DND-41 (cell line): Measurements from ENCODE around the gene ERGIC3.

Experiments used
- ATAC-seq: fragments of 200-7000 bp; cut with Tn5 transposase; 3 replicates; pipeline ENCODE4 v1.9.1; 2021; ENCODE audit warnings: low read depth; ENCODE audit not compliant: insufficient read depth
- DNase-seq: peaks from one replicate; pipeline ENCODE4 v3.0.0-alpha.2; 2020
- H2AFZ ChIP-seq: 2 replicates; pipeline ENCODE4 v1.6.0; 2012; ENCODE audit warnings: low read depth, low read length
- H3K27ac ChIP-seq: 2 replicates; pipeline ENCODE4 v1.5.1; 2012; ENCODE audit warnings: low read length, inconsistent platforms
- H3K27me3 ChIP-seq: fragments of 200-600 bp; sonication (generic); 2 replicates; pipeline ENCODE4 v1.6.0; 2012; ENCODE audit warnings: low read length, mild to moderate bottlenecking, inconsistent platforms; ENCODE audit not compliant: insufficient read depth, poor library complexity
- H3K36me3 ChIP-seq: 2 replicates; pipeline ENCODE4 v1.5.1; 2012; ENCODE audit warnings: low read length, inconsistent platforms; ENCODE audit not compliant: insufficient read depth
- H3K4me1 ChIP-seq: 2 replicates; pipeline ENCODE4 v1.5.1; 2012; ENCODE audit warnings: mild to moderate bottlenecking, low read length; ENCODE audit not compliant: insufficient read depth
- H3K4me2 ChIP-seq: 2 replicates; pipeline ENCODE4 v1.6.0; 2012; ENCODE audit warnings: mild to moderate bottlenecking, moderate library complexity, low read length, inconsistent platforms; ENCODE audit not compliant: insufficient read depth
- H3K4me3 ChIP-seq, 2 experiments: fragments of 200-600 bp in 1 of 2; shearing (Covaris generic) in 1 of 2; 2 replicates each; pipeline ENCODE4 v1.5.1; 2012 to 2016; ENCODE audit warnings: inconsistent platforms in 2 of 2, low read length in 2 of 2, mild to moderate bottlenecking in 2 of 2, low read depth in 1 of 2, moderate library complexity in 1 of 2
- H3K79me2 ChIP-seq: 2 replicates; pipeline ENCODE4 v1.6.0; 2012; ENCODE audit warnings: low read length, inconsistent platforms; ENCODE audit not compliant: insufficient read depth
- H3K9ac ChIP-seq: 2 replicates; pipeline ENCODE4 v1.6.0; 2012; ENCODE audit warnings: low read depth, mild to moderate bottlenecking, inconsistent platforms, low read length, moderate library complexity
- H3K9me3 ChIP-seq: 2 replicates; pipeline ENCODE4 v1.5.1; 2012; ENCODE audit warnings: low read length, moderate library complexity, mild to moderate bottlenecking, inconsistent platforms; ENCODE audit not compliant: insufficient read depth, severe bottlenecking
- H4K20me1 ChIP-seq: 2 replicates; pipeline ENCODE4 v1.6.0; 2012; ENCODE audit warnings: low read length; ENCODE audit not compliant: insufficient read depth
- CTCF ChIP-seq: IDR thresholded peaks from 2 replicates; pipeline ENCODE4 v1.5.1; 2012; ENCODE audit warnings: borderline replicate concordance, low read length, moderate library complexity, mild to moderate bottlenecking; ENCODE audit not compliant: poor library complexity, severe bottlenecking; ENCODE audit errors: extremely low read depth
- EZH2 ChIP-seq: IDR thresholded peaks from 3 replicates; pipeline ENCODE4 v1.6.1; 2012; ENCODE audit warnings: borderline replicate concordance, low read depth, mild to moderate bottlenecking, moderate library complexity, low read length, inconsistent platforms; ENCODE audit not compliant: severe bottlenecking

The ERGIC3 gene

GRCh38 chr20:35523298-35523888, 18.5 kb upstream of the ERGIC3 start:
- Histone ChIP-seq H3K27me3 (no peaks in the 10 kb centered on the region), H4K20me1 (no peaks in the 10 kb centered on the region), H3K9me3 (peaks cover 3% of the 10 kb centered on the region), H3K79me2 (no peaks in the 10 kb centered on the region), H3K4me2 (no peak overlapping the region), H3K4me3 (no peak overlapping the region), H3K36me3 (no peaks in the 10 kb centered on the region), H2AFZ (no peak overlapping the region), H3K27ac (no peak overlapping the region), H3K9ac (no peak overlapping the region), H3K4me1 (no peaks in the 10 kb centered on the region)
- no peak for TF ChIP-seq EZH2
- TF ChIP-seq CTCF: peak; percentile 68
- DNase-seq: peak; percentile 50
- ATAC-seq: peak; percentile 70

- Histone ChIP-seq H3K4me2 (no peak overlapping the region), H3K27ac (no peak overlapping the region), H3K4me3 (no peak overlapping the region), H3K9me3 (peaks cover 3% of the 10 kb centered on the region), H3K79me2 (no peaks in the 10 kb centered on the region), H2AFZ (no peak overlapping the region), H4K20me1 (no peaks in the 10 kb centered on the region), H3K4me1 (no peaks in the 10 kb centered on the region), H3K27me3 (no peaks in the 10 kb centered on the region), H3K9ac (no peak overlapping the region), H3K36me3 (no peaks in the 10 kb centered on the region)
- ATAC-seq (no peak), DNase-seq (no peak)
- TF ChIP-seq EZH2 (no peak), CTCF (no peak)
Observed at GRCh38 chr20:35525639-35526038, 16.2 kb upstream of the ERGIC3 start.

GRCh38 chr20:35527122-35527769, 14.6 kb upstream of the ERGIC3 start:
- no peak overlapping the region for H3K4me2 ChIP-seq

More at GRCh38 chr20:35527122-35527769, 14.6 kb upstream of the ERGIC3 start:
- Histone ChIP-seq H3K79me2 (no peaks in the 10 kb centered on the region), H3K4me3 (no peak overlapping the region), H3K36me3 (no peaks in the 10 kb centered on the region), H3K4me1 (no peaks in the 10 kb centered on the region), H2AFZ (no peak overlapping the region), H3K27ac (no peak overlapping the region), H3K9me3 (peaks cover 3% of the 10 kb centered on the region), H4K20me1 (no peaks in the 10 kb centered on the region), H3K27me3 (no peaks in the 10 kb centered on the region), H3K9ac (no peak overlapping the region)
- DNase-seq (no peak), ATAC-seq (no peak)
- TF ChIP-seq CTCF (no peak), EZH2 (no peak)
